Ovary (tissue), 3 donors: ENCODE data around the gene FRMD5.

Experiments used
- EP300 ChIP-seq: sonication (generic); formaldehyde crosslinking; IDR thresholded peaks from one replicate; pipeline ENCODE4 v1.6.1; 2017; ENCODE audit warnings: antibody characterized with exemption
- POLR2A ChIP-seq: fragments of 450-650 bp; IDR thresholded peaks from one replicate; pipeline ENCODE4 v1.6.1; 2017; ENCODE audit warnings: antibody characterized with exemption, mild to moderate bottlenecking, moderate library complexity
- TF ChIP-seq, protein P1 (sequence below), 3 donors: fragments of 450-650 bp in 2 of 3; fragments of 200-600 bp in 1 of 3; IDR thresholded peaks; one replicate each; pipeline versions ENCODE4 v1.5.1 to v1.8.0; 2016 to 2022; ENCODE audit warnings: antibody characterized with exemption in 3 of 3, mild to moderate bottlenecking in 1 of 3
- donor health status: DM: no; HTN: no; CAD: no.

DNA sequence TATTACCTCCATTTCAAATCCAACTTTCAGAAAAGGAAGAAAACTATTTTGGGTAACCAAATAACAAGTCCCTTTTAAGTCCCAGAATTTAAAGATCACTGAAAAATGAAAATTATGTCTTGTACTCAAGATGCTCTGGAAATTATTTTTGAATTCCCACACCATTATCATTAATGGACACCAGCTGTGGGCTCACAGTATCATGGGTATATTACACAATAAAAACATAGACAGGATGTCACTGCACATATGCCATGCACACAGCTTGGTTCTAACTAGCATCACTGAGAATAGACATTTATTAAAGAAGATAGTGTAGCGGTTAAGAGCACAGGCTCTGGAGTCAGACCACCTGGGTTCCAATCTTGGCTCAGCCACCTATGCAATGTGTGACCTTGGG, 130.4 kb downstream of the FRMD5 start:
- TF ChIP-seq POLR2A (no peak), EP300 (no peak)
- TF ChIP-seq, protein P1, sequence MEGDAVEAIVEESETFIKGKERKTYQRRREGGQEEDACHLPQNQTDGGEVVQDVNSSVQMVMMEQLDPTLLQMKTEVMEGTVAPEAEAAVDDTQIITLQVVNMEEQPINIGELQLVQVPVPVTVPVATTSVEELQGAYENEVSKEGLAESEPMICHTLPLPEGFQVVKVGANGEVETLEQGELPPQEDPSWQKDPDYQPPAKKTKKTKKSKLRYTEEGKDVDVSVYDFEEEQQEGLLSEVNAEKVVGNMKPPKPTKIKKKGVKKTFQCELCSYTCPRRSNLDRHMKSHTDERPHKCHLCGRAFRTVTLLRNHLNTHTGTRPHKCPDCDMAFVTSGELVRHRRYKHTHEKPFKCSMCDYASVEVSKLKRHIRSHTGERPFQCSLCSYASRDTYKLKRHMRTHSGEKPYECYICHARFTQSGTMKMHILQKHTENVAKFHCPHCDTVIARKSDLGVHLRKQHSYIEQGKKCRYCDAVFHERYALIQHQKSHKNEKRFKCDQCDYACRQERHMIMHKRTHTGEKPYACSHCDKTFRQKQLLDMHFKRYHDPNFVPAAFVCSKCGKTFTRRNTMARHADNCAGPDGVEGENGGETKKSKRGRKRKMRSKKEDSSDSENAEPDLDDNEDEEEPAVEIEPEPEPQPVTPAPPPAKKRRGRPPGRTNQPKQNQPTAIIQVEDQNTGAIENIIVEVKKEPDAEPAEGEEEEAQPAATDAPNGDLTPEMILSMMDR (IDR thresholded peaks at IDR 0.05): no peak
